DND-41 (cell line): Measurements from ENCODE around the gene ADPRH.

Source experiments
- ATAC-seq: fragments of 200-7000 bp; cut with Tn5 transposase; 3 replicates; pipeline ENCODE4 v1.9.1; 2021; ENCODE audit warnings: low read depth; ENCODE audit not compliant: insufficient read depth
- DNase-seq: peaks from one replicate; pipeline ENCODE4 v3.0.0-alpha.2; 2020
- H2AFZ ChIP-seq: 2 replicates; pipeline ENCODE4 v1.6.0; 2012; ENCODE audit warnings: low read depth, low read length
- H3K27ac ChIP-seq: 2 replicates; pipeline ENCODE4 v1.5.1; 2012; ENCODE audit warnings: low read length, inconsistent platforms
- H3K27me3 ChIP-seq: fragments of 200-600 bp; sonication (generic); 2 replicates; pipeline ENCODE4 v1.6.0; 2012; ENCODE audit warnings: low read length, mild to moderate bottlenecking, inconsistent platforms; ENCODE audit not compliant: insufficient read depth, poor library complexity
- H3K36me3 ChIP-seq: 2 replicates; pipeline ENCODE4 v1.5.1; 2012; ENCODE audit warnings: low read length, inconsistent platforms; ENCODE audit not compliant: insufficient read depth
- H3K4me1 ChIP-seq: 2 replicates; pipeline ENCODE4 v1.5.1; 2012; ENCODE audit warnings: mild to moderate bottlenecking, low read length; ENCODE audit not compliant: insufficient read depth
- H3K4me2 ChIP-seq: 2 replicates; pipeline ENCODE4 v1.6.0; 2012; ENCODE audit warnings: mild to moderate bottlenecking, moderate library complexity, low read length, inconsistent platforms; ENCODE audit not compliant: insufficient read depth
- H3K4me3 ChIP-seq, 2 experiments: fragments of 200-600 bp in 1 of 2; shearing (Covaris generic) in 1 of 2; 2 replicates each; pipeline ENCODE4 v1.5.1; 2012 to 2016; ENCODE audit warnings: inconsistent platforms in 2 of 2, low read length in 2 of 2, mild to moderate bottlenecking in 2 of 2, low read depth in 1 of 2, moderate library complexity in 1 of 2
- H3K79me2 ChIP-seq: 2 replicates; pipeline ENCODE4 v1.6.0; 2012; ENCODE audit warnings: low read length, inconsistent platforms; ENCODE audit not compliant: insufficient read depth
- H3K9ac ChIP-seq: 2 replicates; pipeline ENCODE4 v1.6.0; 2012; ENCODE audit warnings: low read depth, mild to moderate bottlenecking, inconsistent platforms, low read length, moderate library complexity
- H3K9me3 ChIP-seq: 2 replicates; pipeline ENCODE4 v1.5.1; 2012; ENCODE audit warnings: low read length, moderate library complexity, mild to moderate bottlenecking, inconsistent platforms; ENCODE audit not compliant: insufficient read depth, severe bottlenecking
- H4K20me1 ChIP-seq: 2 replicates; pipeline ENCODE4 v1.6.0; 2012; ENCODE audit warnings: low read length; ENCODE audit not compliant: insufficient read depth
- CTCF ChIP-seq: IDR thresholded peaks from 2 replicates; pipeline ENCODE4 v1.5.1; 2012; ENCODE audit warnings: borderline replicate concordance, low read length, moderate library complexity, mild to moderate bottlenecking; ENCODE audit not compliant: poor library complexity, severe bottlenecking; ENCODE audit errors: extremely low read depth
- EZH2 ChIP-seq: IDR thresholded peaks from 3 replicates; pipeline ENCODE4 v1.6.1; 2012; ENCODE audit warnings: borderline replicate concordance, low read depth, mild to moderate bottlenecking, moderate library complexity, low read length, inconsistent platforms; ENCODE audit not compliant: severe bottlenecking

ADPRH gene

DNA sequence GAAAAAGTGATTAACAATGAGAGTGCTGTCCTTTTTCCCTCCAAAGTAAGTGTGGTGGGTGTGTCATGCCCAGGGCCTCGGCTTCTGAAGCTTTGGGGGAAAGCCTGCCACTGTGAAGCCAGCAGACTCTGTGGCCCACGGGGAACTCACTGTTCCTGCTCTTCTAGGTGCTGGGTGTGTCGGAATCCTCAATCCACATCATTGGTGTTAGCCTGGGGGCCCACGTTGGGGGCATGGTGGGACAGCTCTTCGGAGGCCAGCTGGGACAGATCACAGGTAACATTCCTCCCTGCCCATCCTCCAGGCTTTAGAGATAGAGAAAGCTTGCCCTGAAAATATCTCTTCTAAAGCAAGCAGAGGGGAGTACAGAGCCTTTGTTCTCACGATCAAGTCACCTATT lies 30.0 kb downstream of the ADPRH start:
- no peak for TF ChIP-seq CTCF
- TF ChIP-seq EZH2 = no peak
- Histone ChIP-seq H3K27me3 (no peaks in the 10 kb centered on the region), H3K9me3 (no peaks in the 10 kb centered on the region)

GRCh38 chr3:119611664-119612063 lies 32.4 kb downstream of the ADPRH start:
- no peaks in the 10 kb centered on the region for H3K9me3 ChIP-seq
- no peaks in the 10 kb centered on the region for H3K4me1 ChIP-seq
- H3K36me3 ChIP-seq = no peaks in the 10 kb centered on the region
- no peak for ATAC-seq
- H3K4me3 ChIP-seq = no peak overlapping the region
- H3K9ac ChIP-seq = no peak overlapping the region
- no peaks in the 10 kb centered on the region for H4K20me1 ChIP-seq
- no peak overlapping the region for H2AFZ ChIP-seq
- TF ChIP-seq EZH2 = no peak
- no peak for TF ChIP-seq CTCF
- no peak overlapping the region for H3K27ac ChIP-seq
- DNase-seq = no peak
- no peaks in the 10 kb centered on the region for H3K79me2 ChIP-seq
- H3K4me2 ChIP-seq = no peak overlapping the region
- H3K27me3 ChIP-seq = no peaks in the 10 kb centered on the region

More for the DNA sequence above, 30.0 kb downstream of the ADPRH start:
- Histone ChIP-seq H3K4me1 (no peaks in the 10 kb centered on the region), H3K9ac (no peak overlapping the region), H4K20me1 (no peaks in the 10 kb centered on the region), H2AFZ (no peak overlapping the region), H3K79me2 (no peaks in the 10 kb centered on the region), H3K36me3 (no peaks in the 10 kb centered on the region), H3K27ac (no peak overlapping the region), H3K4me2 (no peak overlapping the region), H3K4me3 (no peak overlapping the region)
- ATAC-seq (no peak), DNase-seq (no peak)

- H3K36me3 ChIP-seq = no peaks in the 10 kb centered on the region
- TF ChIP-seq EZH2 (no peak), CTCF (no peak)
- no peaks in the 10 kb centered on the region for H4K20me1 ChIP-seq
- H3K27ac ChIP-seq = no peak overlapping the region
- ATAC-seq = no peak
- H3K9ac ChIP-seq = no peak overlapping the region
- H3K4me3 ChIP-seq = no peak overlapping the region
- no peaks in the 10 kb centered on the region for H3K4me1 ChIP-seq
- H3K9me3 ChIP-seq = no peaks in the 10 kb centered on the region
- H3K4me2 ChIP-seq = no peak overlapping the region
- H2AFZ ChIP-seq = no peak overlapping the region
- H3K27me3 ChIP-seq = no peaks in the 10 kb centered on the region
- no peaks in the 10 kb centered on the region for H3K79me2 ChIP-seq
- DNase-seq = no peak
These were observed 33.9 kb downstream of the ADPRH start for GRCh38 chr3:119613201-119613600.

- DNase-seq (no peak), ATAC-seq (no peak)
- no peaks in the 10 kb centered on the region for H3K4me1 ChIP-seq
- no peak overlapping the region for H3K9ac ChIP-seq
- no peaks in the 10 kb centered on the region for H3K27me3 ChIP-seq
- no peak overlapping the region for H3K4me2 ChIP-seq
- H3K9me3 ChIP-seq = no peaks in the 10 kb centered on the region
- no peaks in the 10 kb centered on the region for H4K20me1 ChIP-seq
- no peaks in the 10 kb centered on the region for H3K79me2 ChIP-seq
- no peak for TF ChIP-seq CTCF
- TF ChIP-seq EZH2 = no peak
- H3K36me3 ChIP-seq = no peaks in the 10 kb centered on the region
- H3K27ac ChIP-seq = no peak overlapping the region
- H2AFZ ChIP-seq = no peak overlapping the region
- H3K4me3 ChIP-seq = no peak overlapping the region
These were observed 34.6 kb downstream of the ADPRH start for GRCh38 chr3:119613872-119614271.
